GM12878 (cell line): Measurements from ENCODE around the gene DNASE1L1. TPM values are rescaled to one million over a fixed set of nuclear protein-coding genes. Genes with fewer than 3 reads are reported as not detected.
A peak's percentile ranks its signal among the peaks of the same experiment; 100 is the strongest.

ENCODE experiments used
- ATAC-seq: fragments of 200-7000 bp; cut with Tn5 transposase; 3 replicates; pipeline ENCODE4 v1.9.1; 2020; ENCODE audit warnings: mild to moderate bottlenecking, moderate library complexity
- BruUV-seq: library from RNA; stranded (reverse); fragments of 400-500 nt; replicated peaks from 2 replicates; lab custom pipeline; 2021; lab: Mats Ljungman, UMichigan
- CTCF ChIA-PET: fragments of 300-600 bp; sonication (Branson Sonifier 250); formaldehyde crosslinking; extraction: SDS; loops from one replicate; lab custom pipeline; 2021; ENCODE audit warnings: inconsistent platforms; lab: Yijun Ruan, JAX
- POLR2A ChIA-PET: fragments of 350-600 bp; formaldehyde crosslinking; extraction: SDS; loops from one replicate; lab custom pipeline; 2021; ENCODE audit warnings: inconsistent platforms; lab: Charles Lee
- RAD21 ChIA-PET: fragments of 300-600 bp; sonication (Branson Sonifier 250); formaldehyde crosslinking; loops from one replicate; lab custom pipeline; 2023; ENCODE audit warnings: antibody characterized with exemption; ENCODE audit not compliant: unreplicated experiment; lab: Charles Lee
- SMC1A ChIA-PET: fragments of 300-600 bp; sonication (Branson Sonifier 250); formaldehyde crosslinking; loops from one replicate; lab custom pipeline; 2023; ENCODE audit not compliant: unreplicated experiment, uncharacterized antibody; lab: Charles Lee
- DNase-seq: peaks from one replicate; pipeline ENCODE4 v3.0.0-alpha.2; 2011; ENCODE audit warnings: low read depth, low spot score
- FAIRE-seq: peaks from 3 replicates; lab custom pipeline; 2011; peaks lifted over from hg19 to GRCh38; lab: Jason Lieb, UNC
- H2AFZ ChIP-seq: 2 replicates; pipeline ENCODE4 v1.6.0; 2011; ENCODE audit warnings: low read depth, low read length, control low read depth; ENCODE audit not compliant: control insufficient read depth
- H3K27ac ChIP-seq: 2 replicates; pipeline ENCODE4 v1.5.1; 2011; ENCODE audit warnings: control low read depth; ENCODE audit not compliant: control insufficient read depth, insufficient read depth
- H3K27me3 ChIP-seq, 2 experiments: replicated peaks in 1 of 2; 2 replicates each; pipeline versions ENCODE4 v1.6.0 to v1.6.1; 2011; ENCODE audit warnings: low read length in 1 of 2; ENCODE audit not compliant: control insufficient read depth in 2 of 2, insufficient read depth in 2 of 2
- H3K36me3 ChIP-seq, 2 experiments: 2 replicates each; pipeline ENCODE4 v1.5.1; 2011; ENCODE audit warnings: low read length in 1 of 2; ENCODE audit not compliant: control insufficient read depth in 2 of 2, insufficient read depth in 2 of 2
- H3K4me1 ChIP-seq: 2 replicates; pipeline ENCODE4 v1.6.1; 2011; ENCODE audit warnings: mild to moderate bottlenecking, low read length, moderate library complexity, mixed read lengths; ENCODE audit not compliant: control insufficient read depth, insufficient read depth
- H3K4me2 ChIP-seq: 2 replicates; pipeline ENCODE4 v1.6.0; 2011; ENCODE audit warnings: control low read depth; ENCODE audit not compliant: control insufficient read depth, insufficient read depth
- H3K4me3 ChIP-seq: fragments of 200-600 bp; sonication (generic); 2 replicates; pipeline ENCODE4 v1.5.1; 2016
- H3K79me2 ChIP-seq: 2 replicates; pipeline ENCODE4 v1.6.0; 2011; ENCODE audit warnings: low read length; ENCODE audit not compliant: control insufficient read depth, insufficient read depth
- H3K9ac ChIP-seq: 2 replicates; pipeline ENCODE4 v1.8.0; 2011; ENCODE audit warnings: low read length, control low read depth, mixed read lengths; ENCODE audit not compliant: control insufficient read depth, insufficient read depth
- H3K9me3 ChIP-seq: replicated peaks from 3 replicates; pipeline ENCODE4 v1.5.1; 2011; ENCODE audit warnings: mild to moderate bottlenecking, low read length; ENCODE audit not compliant: control insufficient read depth, insufficient read depth
- H4K20me1 ChIP-seq: 2 replicates; pipeline ENCODE4 v1.6.0; 2011; ENCODE audit not compliant: control insufficient read depth, insufficient read depth
- CBFB ChIP-seq: IDR thresholded peaks from 2 replicates; pipeline ENCODE4 v1.6.1; 2016; ENCODE audit warnings: antibody characterized with exemption, low read depth
- DPF2 ChIP-seq: fragments of 450-650 bp; IDR thresholded peaks from 2 replicates; pipeline ENCODE4 v1.6.1; 2017; ENCODE audit warnings: mild to moderate bottlenecking
- FOS ChIP-seq: IDR thresholded peaks from 3 replicates; pipeline ENCODE4 v1.6.1; 2011; ENCODE audit warnings: borderline replicate concordance; ENCODE audit not compliant: insufficient read length; ENCODE audit errors: extremely low read depth
- FOXM1 ChIP-seq: IDR thresholded peaks from 2 replicates; pipeline ENCODE4 v1.6.1; 2012; ENCODE audit warnings: low read depth, mild to moderate bottlenecking, inconsistent platforms, low read length, moderate library complexity
- JUND ChIP-seq: IDR thresholded peaks from 2 replicates; pipeline ENCODE4 v1.6.1; 2012; ENCODE audit warnings: low read depth, mild to moderate bottlenecking, low read length, improper control_type of control experiment, moderate library complexity
- LARP7 ChIP-seq: fragments of 450-650 bp; IDR thresholded peaks from 2 replicates; pipeline ENCODE4 v1.6.1; 2017; ENCODE audit warnings: mild to moderate bottlenecking
- NFYA ChIP-seq: IDR thresholded peaks from 2 replicates; pipeline ENCODE4 v1.6.1; 2011; ENCODE audit warnings: low read depth, mild to moderate bottlenecking, low read length, improper control_type of control experiment, borderline replicate concordance
- POLR2A ChIP-seq: IDR thresholded peaks from 2 replicates; pipeline ENCODE4 v1.6.1; 2011; ENCODE audit warnings: low read depth, mild to moderate bottlenecking, low read length
- POLR2AphosphoS2 ChIP-seq: IDR thresholded peaks from 2 replicates; pipeline ENCODE4 v1.6.1; 2011; ENCODE audit warnings: low read depth, mild to moderate bottlenecking, low read length, improper control_type of control experiment, moderate library complexity
- POLR2AphosphoS5 ChIP-seq: IDR thresholded peaks from 2 replicates; pipeline ENCODE4 v1.6.1; 2011; ENCODE audit warnings: mild to moderate bottlenecking, low read length, inconsistent platforms
- RELA ChIP-seq: fragments of 450-650 bp; IDR thresholded peaks from 2 replicates; pipeline ENCODE4 v1.8.0; 2014; ENCODE audit warnings: borderline replicate concordance; ENCODE audit not compliant: partially characterized antibody
- SPI1 ChIP-seq: IDR thresholded peaks from 2 replicates; pipeline ENCODE4 v1.6.1; 2011; ENCODE audit warnings: low read depth, mild to moderate bottlenecking, low read length, moderate library complexity, borderline replicate concordance; ENCODE audit not compliant: insufficient read depth
- SRF ChIP-seq, 2 experiments: IDR thresholded peaks; 2 replicates each; pipeline ENCODE4 v1.6.1; 2011; ENCODE audit warnings: low read depth in 2 of 2, low read length in 2 of 2, mild to moderate bottlenecking in 1 of 2, moderate library complexity in 1 of 2
- WGBS: methylation state at CpG from one replicate; pipeline ENCODE4 v1.1.6; 2016; ENCODE audit warnings: low lambda C conversion rate; ENCODE audit not compliant: insufficient replicate concordance, insufficient coverage; ENCODE audit errors: missing lambda C conversion rate; 5-methylcytosine and 5-hydroxymethylcytosine counted together
- in situ Hi-C: fragments of 300-500 bp; cut with MboI; formaldehyde crosslinking; loops from 9 replicates; pipeline ENCODE4 v1.14.3; 2018; ENCODE audit warnings: mixed read lengths
- intact Hi-C: fragments of 100-400 bp; cut with micrococcal nuclease; formaldehyde crosslinking; loops from one replicate; pipeline ENCODE4 v1.14.2; 2022; ENCODE audit not compliant: unreplicated experiment
- polyA plus RNA-seq, 11 experiments: library from polyadenylated mRNA; depleted of rRNA in 4 of 11; unstranded in 6 of 11; stranded (reverse) in 5 of 11; fragments of >200 nt; fragmentation: Nextera tagmentation in 4 of 11; fragmentation: Illumina TruSeq in 1 of 11; extraction: Ambion mirVana in 4 of 11; extraction: Trizol in 1 of 11; gene quantifications; 1 replicate in 1 of 11; 2 replicates in 10 of 11; pipeline versions ENCODE4 v1.2.1 to v1.2.3, GENCODE V29; 2011 to 2016; ENCODE audit warnings: inconsistent platforms in 2 of 11, missing spikeins in 2 of 11, low read depth in 1 of 11
- total RNA-seq, 4 experiments: library from RNA; depleted of rRNA in 3 of 4; stranded (reverse); fragments of >200 nt in 3 of 4; fragmentation: Illumina TruSeq in 1 of 4; extraction: Trizol in 1 of 4; gene quantifications; 2 replicates each; pipeline versions ENCODE4 v1.2.1 to v1.2.3, GENCODE V29; 2013 to 2021
- TF ChIP-seq, protein P1 (sequence below): fragments of 450-650 bp; IDR thresholded peaks from 2 replicates; pipeline ENCODE4 v1.6.1; 2016; ENCODE audit warnings: mild to moderate bottlenecking
- TF ChIP-seq, protein P2 (sequence below): IDR thresholded peaks from 2 replicates; pipeline ENCODE4 v1.6.1; 2012; ENCODE audit warnings: low read depth, low read length, improper control_type of control experiment
- TF ChIP-seq, protein P3 (sequence below): fragments of 450-650 bp; formaldehyde crosslinking; IDR thresholded peaks from 2 replicates; pipeline ENCODE4 v1.4.0; 2022; ENCODE audit warnings: mild to moderate bottlenecking, moderate library complexity

The DNASE1L1 gene
- total and polyA plus RNA-seq, 10 of the 15 experiments (the other 5 are each of a cell fraction or from before 2014, with no cell fraction given) = 0.60 to 22.7 (median 6.8) TPM

DNA sequence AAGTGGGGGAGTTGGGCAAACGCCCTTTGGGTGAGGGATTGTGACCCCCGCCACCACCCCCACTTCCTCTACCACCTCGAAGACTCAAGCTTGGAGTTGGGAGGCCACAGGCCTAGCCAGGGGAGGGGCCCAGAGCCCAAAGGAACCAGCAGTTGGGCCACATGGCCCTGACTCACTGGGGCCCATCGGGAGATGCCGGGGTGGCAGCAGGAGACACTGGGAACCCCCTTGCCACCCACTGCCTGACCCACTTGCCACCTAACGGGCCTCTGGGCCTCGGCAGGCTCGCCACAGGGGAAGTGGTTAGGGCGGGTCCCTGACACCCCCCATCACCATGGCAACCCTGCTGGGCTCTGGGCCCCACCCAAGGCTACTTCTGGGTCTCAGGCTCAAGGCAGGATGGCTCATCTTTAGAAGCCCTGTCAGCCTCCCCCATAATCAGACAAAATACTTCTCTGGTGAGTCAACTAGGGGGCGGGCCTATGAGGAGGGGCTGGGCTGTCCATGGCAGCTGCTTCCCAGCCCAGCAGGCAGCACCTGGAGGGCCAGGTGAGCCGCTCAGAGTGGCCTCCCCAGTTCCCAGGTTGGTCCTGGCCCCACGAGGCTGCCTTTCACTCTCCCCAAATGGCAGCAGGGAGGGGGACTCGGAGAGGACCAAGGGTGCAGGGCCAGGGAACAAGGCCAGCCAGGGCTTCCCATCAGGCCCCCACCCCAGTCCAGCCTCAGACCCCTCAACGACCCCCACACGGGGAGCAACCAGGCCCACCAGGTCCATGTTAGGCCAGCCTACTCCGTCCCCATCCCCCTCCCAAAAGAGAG lies 40.2 kb downstream of the DNASE1L1 start:
- H3K27me3 ChIP-seq = no peaks in the 10 kb centered on the region
- H3K79me2 ChIP-seq = peaks cover 35% of the 10 kb centered on the region
- BruUV-seq = no TSS peak
- H2AFZ ChIP-seq = no peak overlapping the region
- peak overlapping the region; percentile 78; the same call in 1 of the 2 replicates for H3K9ac ChIP-seq
- in situ Hi-C loops = no loop called here
- peak; percentile 60 for DNase-seq
- H3K9me3 ChIP-seq = no peaks in the 10 kb centered on the region; the same call in 2 of the 3 replicates
- CTCF ChIA-PET = no interaction called here
- ATAC-seq = peak; percentile 53
- SMC1A ChIA-PET = no interaction called here
- H3K4me3 ChIP-seq = peak overlapping the region; percentile 88; the same call in 1 of the 2 replicates
- peak overlapping the region; percentile 62 for H3K4me2 ChIP-seq
- H3K4me1 ChIP-seq = peaks cover 8% of the 10 kb centered on the region
- intact Hi-C loops = loop anchor here (1.0 kb wide), 1 partner anchor 10 kb away; the partner anchor contains the start of gene EMD
- 7% methylated on average over 14 of the region's 16 CpGs for WGBS
- peak; percentile 18 for FAIRE-seq
- H3K27ac ChIP-seq = peak overlapping the region; percentile 80
- peaks cover 2 to 32% of the 10 kb centered on the region in 2 experiments; a peak in 3 of 4 replicates for H3K36me3 ChIP-seq
- H4K20me1 ChIP-seq = no peaks in the 10 kb centered on the region
- POLR2A ChIA-PET = interaction anchor here (0.7 to 1.0 kb wide), 2 partner anchors 9 to 122 kb away, joined by 3 to 4 read pairs; partner anchors contain the start of gene SLC10A3
- RAD21 ChIA-PET = no interaction called here
- TF ChIP-seq POLR2AphosphoS5 = peak; percentile 72
- TF ChIP-seq LARP7 = no peak
- TF ChIP-seq, protein P1, sequence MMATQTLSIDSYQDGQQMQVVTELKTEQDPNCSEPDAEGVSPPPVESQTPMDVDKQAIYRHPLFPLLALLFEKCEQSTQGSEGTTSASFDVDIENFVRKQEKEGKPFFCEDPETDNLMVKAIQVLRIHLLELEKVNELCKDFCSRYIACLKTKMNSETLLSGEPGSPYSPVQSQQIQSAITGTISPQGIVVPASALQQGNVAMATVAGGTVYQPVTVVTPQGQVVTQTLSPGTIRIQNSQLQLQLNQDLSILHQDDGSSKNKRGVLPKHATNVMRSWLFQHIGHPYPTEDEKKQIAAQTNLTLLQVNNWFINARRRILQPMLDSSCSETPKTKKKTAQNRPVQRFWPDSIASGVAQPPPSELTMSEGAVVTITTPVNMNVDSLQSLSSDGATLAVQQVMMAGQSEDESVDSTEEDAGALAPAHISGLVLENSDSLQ = 0 out of 2 replicates have a peak, but pooled peaks have one; percentile 8
- no peak for TF ChIP-seq SRF (IDR thresholded peaks at IDR 0.05; ENCODE audit: low read depth in 2 of 2, low read length in 2 of 2)
- TF ChIP-seq, protein P2, sequence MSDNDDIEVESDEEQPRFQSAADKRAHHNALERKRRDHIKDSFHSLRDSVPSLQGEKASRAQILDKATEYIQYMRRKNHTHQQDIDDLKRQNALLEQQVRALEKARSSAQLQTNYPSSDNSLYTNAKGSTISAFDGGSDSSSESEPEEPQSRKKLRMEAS = 0 out of 2 replicates have a peak, but pooled peaks have one; percentile 17
- TF ChIP-seq POLR2AphosphoS2 = no peak
- TF ChIP-seq SPI1 = peak; percentile 49; the same call in 1 of the 2 replicates
- TF ChIP-seq FOS = no peak
- TF ChIP-seq JUND = no peak
- TF ChIP-seq POLR2A = peak; percentile 57
- no peak for TF ChIP-seq FOXM1
- 0 out of 2 replicates have a peak, but pooled peaks have one; percentile 36 for TF ChIP-seq CBFB
- peak; percentile 60 for TF ChIP-seq RELA
- TF ChIP-seq, protein P3, sequence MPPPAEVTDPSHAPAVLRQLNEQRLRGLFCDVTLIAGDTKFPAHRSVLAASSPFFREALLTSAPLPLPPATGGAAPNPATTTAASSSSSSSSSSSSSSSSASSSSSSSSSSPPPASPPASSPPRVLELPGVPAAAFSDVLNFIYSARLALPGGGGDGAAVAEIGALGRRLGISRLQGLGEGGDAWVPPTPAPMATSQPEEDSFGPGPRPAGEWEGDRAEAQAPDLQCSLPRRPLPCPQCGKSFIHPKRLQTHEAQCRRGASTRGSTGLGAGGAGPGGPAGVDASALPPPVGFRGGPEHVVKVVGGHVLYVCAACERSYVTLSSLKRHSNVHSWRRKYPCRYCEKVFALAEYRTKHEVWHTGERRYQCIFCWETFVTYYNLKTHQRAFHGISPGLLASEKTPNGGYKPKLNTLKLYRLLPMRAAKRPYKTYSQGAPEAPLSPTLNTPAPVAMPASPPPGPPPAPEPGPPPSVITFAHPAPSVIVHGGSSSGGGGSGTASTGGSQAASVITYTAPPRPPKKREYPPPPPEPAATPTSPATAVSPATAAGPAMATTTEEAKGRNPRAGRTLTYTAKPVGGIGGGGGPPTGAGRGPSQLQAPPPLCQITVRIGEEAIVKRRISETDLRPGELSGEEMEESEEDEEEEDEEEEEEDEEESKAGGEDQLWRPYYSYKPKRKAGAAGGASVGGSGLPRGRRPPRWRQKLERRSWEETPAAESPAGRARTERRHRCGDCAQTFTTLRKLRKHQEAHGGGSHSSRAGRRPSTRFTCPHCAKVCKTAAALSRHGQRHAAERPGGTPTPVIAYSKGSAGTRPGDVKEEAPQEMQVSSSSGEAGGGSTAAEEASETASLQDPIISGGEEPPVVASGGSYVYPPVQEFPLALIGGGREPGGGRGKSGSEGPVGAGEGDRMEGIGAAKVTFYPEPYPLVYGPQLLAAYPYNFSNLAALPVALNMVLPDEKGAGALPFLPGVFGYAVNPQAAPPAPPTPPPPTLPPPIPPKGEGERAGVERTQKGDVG (CRISPR knock-in tag) = no peak
- no peak for TF ChIP-seq NFYA
- 0 out of 2 replicates have a peak, but pooled peaks have one; percentile 47 for TF ChIP-seq DPF2
